ENCODE measurements around the gene GAS7.
A peak's percentile ranks its signal among the peaks of the same experiment; 100 is the strongest.
"Not testable (repeated sequence)": the region's sequence is repeated elsewhere in the genome, so short reads cannot be mapped to it uniquely, and the experiment has no call there.

Gene GAS7

DNA sequence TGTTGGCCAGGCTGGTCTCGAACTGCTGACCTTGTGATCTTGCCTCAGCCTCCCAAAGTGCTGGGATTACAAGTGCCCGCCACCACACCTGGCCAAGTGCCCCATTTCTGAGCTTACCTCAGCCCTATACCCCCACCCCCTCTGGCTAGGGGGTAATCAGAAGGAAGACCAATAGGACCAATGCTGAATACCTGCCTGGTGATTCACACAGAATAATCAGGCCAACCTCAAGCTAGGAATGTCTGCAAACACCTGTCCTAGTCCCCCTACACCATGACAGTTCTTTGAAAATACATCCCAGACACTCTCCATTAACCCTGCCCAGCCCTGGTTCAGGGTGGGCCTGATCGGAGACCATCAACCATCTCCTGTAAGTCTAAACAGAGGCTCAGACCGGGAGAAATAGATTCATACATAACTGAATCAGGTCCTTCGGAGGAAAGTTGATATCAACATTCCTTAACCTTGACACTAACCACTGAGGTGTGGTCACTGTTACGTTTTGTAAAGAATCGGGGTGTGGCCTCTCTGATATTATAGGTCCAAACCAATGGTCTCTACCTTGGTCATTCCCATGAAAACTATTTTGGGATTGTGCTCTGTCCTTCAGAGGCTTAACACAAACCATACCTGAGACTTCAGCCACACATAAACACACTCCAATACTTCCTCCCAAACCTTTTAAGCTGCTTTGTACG lies 130.8 kb downstream of the GAS7 start:
- no peak for DNase-seq

DNA sequence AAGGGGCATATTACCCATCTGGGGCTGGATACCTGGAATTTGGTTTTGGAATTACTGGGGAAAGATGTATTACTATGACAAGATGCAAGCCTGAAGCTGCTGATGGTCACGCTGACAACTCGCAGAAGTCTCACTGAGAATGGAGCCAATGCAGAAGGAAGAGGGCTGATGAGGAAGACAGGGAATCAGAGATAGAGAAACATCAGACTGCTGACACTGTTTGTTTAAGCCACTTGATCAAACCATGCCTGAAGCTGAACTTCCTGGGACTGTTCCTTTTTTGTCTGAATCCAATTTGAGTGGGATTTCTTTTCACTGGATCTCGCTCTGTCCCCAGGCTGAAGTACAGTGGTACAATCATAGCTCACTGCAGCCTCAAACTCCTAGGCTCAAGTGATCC lies 133.9 kb downstream of the GAS7 start:
- no peak for DNase-seq

DNA sequence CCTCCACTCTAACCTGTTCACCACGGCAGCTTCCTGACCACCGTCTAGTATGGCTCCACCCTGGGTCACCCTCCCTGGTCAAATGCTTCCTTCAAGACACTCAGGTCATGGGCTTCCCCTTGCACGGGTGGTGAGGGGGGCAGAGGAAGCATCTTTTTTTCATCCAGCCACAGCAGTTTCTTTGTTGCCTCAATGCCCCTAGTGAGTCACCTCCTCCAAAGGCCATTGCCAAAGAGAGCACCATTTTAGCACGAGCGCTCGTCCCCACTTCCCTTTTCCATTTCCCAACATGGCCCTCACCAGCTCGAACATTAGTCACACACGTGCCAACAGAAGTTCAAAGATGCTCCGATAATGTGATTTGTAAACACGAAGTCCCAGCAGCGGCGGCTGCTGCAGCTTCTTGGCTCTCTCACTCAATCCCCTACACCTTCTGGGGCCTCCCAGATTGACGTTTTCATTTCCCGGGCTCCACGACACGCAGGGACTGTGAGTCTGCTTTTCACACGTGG lies 134.6 kb downstream of the GAS7 start:
- DNase-seq = peak; percentile 35

DNA sequence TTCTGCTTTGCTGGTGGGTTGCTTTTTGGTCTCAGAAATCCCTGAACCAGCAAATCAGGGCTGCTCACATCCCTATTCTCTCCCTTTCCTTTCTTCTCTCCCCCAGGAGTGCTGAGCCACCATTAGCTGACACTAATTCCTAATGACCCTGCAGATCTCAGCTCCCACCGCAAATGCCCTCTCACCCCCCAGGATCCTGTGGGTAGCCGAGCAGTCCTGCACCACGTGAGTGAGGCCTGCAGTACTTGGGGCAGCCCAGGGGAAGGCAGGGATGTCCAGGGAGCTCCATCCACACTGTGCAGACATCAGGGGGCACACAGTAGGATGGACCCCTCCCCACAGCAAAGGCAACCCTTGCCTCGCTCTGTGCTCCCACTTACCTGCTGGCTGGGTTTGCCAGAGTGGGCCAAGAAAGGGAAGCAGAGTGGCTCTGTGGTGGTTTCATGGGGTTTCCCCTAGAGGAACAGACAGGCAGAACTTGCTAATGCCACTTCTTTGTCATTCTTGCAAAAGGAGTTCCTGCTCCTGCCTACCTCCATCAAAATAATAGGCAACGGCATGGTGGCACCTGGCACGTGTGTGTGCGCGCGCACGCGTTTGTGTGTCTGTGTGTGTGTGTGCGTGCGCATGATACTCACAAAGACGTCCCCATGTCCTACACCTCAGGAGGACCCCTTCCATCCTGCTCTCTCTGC lies 135.6 kb downstream of the GAS7 start:
- DNase-seq = no peak

DNA sequence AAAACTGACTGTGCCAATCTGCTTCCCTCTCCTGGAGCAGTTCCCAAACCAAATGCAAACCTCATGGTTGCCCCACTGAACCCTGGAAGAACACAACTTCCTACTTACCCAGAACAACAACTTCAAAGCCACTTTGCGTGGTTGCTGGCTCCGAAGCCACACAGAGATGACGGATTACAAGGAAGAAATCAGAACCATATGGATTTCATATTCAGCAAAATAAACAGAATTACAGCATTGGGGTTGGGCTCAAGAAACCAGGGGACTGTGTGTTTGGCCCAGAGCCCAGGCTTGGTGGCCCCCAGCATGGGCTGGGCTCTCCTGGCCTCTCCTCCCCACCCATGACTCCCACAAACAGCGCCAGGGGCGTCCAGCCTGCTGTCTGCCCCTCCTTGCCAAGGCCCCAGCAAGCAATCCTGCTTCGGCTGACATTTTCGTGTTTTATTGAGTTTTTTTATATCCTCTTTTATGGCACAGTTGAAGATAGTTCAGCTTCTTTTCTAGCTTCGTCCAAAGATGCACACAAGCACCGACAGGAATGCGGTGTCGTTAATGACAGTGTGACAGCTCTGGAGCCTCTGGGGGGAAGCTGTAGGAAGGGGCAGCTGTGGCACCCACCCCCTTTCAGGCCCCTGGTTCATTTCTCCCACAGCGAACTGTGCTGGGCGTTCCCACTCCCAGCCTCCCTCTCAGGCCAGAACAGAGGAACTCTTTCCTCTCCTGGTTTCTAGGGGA lies 137.1 kb downstream of the GAS7 start:
- DNase-seq = no peak

DNA sequence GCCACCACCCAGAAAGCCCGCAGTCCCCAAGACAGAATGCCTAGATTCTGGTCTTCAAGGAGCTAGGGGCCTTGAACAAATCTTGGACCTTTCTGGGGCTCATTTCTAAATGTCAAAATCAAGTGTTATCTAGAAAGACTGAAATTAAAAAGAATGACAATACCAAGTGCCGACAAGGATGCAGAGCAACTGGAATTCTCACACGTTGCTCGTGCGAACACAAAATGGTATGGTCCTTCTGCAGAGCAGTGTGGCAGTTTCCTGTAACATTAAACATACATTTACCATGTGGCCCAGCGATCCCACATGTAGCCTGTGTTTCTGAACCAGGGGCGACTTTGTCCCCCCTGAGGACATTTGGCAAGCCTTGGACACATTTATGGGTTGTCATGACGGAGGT lies 137.9 kb downstream of the GAS7 start:
- DNase-seq = no peak

DNA sequence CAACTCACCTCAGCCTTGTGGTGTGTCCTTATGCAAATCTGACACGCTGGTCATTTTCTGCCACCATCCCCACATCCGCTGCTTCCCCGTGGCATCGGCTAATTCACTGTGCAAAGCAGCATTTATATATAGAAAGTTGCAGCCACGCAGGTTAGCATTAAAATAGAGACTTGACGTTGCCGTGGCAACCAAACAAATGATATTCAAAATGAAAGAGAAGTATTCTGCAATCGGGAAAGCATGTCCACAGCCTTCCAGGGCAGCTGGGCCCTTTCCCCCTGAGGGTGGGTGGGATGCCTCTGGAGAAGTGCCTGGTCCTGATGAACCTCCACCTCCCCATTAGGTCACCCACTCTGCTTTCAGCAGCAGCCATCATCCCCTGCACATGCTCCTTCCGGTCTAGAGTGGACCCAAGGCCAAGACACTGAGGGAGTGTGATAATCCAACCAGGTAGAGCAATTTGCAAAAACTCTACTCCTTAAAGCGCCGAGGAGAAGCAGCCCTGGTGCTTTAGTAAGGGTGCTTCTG lies 138.7 kb downstream of the GAS7 start:
- DNase-seq = no peak

DNA sequence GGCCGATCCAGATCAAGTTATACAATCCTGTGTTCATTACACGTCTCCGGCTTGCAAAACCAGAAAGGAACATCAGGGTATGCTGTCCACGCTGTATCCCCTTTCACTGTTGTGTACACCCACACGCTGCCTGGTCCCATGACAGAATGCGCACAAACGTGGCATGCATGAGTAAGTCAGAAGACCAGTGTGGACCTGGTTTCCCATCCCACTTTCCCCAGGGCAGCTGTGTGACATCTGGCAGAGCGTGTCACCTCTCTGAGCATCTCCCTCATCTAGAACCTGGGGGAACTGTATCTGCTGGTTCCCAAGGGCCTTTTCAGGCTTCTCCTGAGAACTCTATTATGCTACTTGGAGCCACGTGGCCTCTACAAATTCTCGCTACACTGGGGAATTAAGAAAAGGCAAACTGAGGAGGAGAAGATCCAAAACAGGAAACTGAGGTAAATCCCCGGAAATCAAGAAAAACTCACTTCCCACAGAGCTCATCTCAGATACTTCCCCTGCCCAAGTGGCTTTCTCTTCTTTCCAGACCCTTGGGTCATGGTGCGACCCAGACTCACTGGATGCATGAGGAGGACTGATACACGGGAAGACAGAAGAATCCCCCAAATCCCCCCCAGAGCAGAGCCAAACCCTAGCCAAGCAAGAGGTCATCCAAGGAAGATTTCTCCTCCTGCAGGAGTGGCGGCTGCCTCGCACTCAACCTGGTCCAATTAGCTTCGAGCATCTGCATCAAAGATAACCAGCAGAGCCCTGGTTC lies 139.3 kb downstream of the GAS7 start:
- DNase-seq = no peak

DNA sequence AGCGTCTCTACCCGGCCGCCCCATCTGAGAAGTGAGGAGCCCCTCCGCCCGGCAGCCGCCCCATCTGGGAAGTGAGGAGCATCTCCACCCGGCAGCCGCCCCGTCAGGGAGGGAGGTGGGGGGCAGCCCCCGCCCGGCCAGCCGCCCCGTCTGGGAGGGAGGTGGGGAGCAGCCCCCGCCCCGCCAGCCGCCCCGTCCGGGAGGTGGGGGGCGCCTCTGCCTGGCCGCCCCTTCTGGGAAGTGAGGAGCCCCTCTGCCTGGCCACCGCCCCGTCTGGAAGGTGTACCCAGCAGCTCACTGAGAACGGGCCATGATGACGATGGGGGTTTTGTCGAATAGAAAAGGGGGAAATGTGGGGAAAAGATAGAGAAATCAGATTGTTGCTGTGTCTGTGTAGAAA lies 140.9 kb downstream of the GAS7 start:
- not testable (repeated sequence) for DNase-seq

DNA sequence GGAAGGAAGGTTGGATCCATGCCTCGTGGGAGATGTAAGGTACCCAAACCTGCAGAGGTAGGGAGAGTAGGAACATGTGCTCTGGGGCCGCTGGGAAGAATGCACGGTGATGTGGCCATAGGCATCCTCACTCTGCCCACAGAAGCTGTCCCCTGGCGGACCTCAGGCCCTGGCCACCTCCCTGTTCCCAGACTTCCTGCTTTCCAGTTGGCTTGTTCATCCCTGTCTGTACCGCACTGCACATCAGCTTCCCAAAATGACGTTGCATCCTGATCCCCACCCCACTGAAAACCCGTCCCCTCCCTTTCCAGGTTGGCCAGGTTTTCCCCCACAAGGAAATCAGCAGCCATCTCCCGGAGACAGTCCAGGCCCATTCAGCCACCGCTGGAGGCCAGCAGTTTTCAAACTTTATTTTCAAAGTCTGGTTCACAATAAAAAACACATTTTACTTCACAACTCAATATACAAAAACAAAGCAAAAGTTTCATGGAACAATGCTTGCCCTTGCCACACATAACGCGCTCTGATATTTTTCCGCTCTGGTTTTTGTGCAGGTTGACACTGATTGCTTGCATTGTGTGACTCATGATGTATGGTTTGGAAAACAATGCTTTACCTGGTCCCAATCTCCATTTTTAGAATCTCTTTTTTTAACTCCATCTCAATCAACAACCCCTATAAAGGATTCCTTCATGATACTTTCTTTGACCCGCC lies 143.0 kb downstream of the GAS7 start:
- no peak for DNase-seq

DNA sequence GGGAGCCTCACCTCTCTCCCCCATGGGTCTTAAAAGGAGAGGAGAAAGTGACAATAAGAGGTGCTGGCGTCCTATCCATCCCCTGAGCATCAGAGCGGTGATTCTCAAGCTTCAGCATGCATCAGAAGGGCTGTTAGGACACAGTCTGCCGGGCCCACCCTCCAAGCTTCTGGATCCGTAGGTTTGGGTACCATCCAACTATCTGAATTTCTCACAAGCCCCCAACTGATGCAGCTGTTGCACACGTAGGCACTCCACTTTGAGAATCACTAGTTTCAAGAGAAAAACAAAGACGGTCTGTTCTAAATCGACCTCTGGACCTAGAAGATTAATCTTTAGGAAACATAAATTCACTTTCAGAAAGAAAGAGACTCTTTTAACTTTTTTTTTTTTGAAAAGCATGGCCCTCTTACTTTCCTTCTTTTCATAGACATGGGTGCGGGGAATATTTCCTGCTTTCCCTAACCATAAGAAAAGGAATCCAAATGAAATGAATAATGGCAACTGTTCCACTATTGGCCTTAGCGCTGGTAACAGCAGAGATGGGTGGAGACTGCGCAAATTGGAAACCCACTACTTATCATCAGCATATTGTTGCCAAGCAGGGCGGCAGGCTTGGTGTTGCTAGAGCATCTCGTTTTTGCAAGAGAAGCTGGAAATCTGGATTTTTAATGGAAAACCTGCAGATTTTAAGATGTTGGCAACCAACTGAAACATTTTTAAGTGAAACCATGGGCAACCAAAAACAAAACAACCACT lies 144.4 kb downstream of the GAS7 start:
- DNase-seq = no peak

DNA sequence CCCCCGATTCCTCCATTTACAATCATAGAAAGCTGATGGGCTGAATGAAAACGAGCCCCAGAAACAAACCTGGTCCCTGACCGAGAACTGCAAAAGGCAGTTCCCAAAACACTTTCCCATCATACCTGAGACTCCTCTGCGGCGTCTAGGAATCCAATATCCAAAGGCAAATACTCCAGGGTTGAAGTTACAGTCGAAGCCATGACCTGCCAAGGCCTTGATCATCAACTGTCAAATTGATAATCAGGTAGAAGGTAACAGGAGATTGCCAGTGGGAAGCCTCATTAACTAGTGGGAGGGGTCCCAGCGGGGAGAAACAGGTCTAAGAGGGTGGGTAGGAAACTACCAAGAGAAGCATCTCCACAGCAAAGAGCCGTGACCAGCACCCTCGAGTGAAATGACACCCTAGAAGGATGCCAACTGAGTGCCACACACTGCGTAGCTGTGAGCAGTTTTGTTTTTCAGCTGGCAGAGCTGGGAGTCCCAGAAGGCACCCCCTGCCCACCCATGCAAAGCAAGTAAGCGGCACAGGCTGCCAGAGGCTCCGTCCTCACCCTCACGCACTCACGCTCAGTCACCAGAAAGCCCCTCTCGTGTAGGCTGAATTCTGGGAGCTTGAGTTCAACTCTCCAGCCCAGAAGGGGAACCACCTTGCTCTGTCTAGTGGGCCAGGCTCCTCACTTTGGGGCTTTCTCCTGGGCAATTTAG lies 146.1 kb downstream of the GAS7 start:
- no peak for DNase-seq

DNA sequence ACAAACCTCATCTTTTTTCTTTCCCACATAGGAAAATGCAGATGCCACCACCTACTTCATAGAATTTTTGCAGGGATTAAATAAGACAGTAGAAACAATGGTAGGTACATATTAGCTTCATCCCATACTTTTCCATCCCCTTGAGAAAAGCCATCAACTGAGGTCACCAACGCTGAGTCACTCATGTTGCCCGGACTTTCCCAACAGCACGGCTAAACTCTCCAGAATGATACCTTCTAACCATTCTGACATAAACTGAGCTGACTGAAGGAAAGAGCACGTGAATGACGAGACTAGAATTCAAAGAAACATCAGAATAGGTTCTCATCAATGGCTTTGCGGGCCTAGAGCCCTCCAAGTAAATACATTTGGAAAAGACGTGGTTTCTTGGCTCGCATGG lies 147.3 kb downstream of the GAS7 start:
- DNase-seq = no peak

DNA sequence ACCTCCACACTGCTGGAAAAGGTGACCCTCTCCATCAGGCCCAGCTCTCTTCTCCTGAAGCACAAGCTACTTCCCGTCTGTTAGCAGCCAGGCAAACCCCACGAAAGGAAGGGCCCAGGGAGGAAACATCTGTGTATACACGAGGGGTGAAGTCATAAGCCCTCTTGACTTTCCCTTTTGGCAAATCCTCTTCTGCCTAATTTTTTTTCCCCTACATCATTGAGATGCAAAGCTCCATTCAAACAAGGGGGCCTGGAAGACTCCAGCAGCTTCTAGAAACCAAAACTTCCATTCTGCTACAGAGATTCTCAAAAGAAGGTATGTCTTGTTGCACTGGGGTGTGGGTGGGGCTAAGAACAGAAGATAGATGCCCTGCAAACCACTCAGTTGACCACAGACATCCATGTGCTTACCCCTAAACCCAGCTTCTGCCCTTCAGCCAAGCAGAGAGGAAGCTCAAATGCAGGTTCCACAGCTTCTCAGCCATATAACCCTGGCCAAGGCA lies 147.8 kb downstream of the GAS7 start:
- no peak for DNase-seq

DNA sequence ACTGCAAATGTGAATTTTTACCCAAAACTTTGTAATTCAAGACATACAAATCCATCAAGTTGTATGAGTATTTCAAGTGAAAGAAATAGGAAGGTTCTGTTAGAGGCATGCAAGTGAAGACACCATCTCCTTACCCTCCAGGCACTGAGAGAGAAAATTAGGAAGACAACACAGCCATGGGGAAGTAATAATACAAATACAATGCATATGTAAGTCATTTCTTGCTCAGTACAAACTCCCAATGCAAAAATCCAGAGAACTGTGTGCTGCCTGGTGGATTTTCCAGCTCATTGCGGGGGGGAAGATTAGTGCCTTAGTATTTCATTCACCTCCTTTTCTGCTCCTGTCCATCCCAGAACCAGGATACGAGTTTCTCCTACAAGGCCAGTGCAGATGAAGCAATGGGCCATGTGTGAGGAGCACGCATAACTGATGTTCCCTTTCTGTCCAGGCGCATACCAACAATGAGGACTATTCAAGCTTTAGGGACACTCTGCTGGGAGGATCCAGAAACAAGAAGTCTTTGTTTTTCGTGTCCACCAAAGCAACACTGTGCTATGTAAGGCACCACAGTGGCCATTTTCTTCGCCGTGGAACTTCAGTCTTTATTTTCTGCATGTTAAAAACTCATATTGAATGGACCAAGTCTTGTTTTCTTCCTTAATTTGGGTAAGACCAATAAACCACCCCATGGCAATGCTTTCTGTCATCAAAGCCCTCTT lies 149.6 kb downstream of the GAS7 start:
- no peak for DNase-seq

DNA sequence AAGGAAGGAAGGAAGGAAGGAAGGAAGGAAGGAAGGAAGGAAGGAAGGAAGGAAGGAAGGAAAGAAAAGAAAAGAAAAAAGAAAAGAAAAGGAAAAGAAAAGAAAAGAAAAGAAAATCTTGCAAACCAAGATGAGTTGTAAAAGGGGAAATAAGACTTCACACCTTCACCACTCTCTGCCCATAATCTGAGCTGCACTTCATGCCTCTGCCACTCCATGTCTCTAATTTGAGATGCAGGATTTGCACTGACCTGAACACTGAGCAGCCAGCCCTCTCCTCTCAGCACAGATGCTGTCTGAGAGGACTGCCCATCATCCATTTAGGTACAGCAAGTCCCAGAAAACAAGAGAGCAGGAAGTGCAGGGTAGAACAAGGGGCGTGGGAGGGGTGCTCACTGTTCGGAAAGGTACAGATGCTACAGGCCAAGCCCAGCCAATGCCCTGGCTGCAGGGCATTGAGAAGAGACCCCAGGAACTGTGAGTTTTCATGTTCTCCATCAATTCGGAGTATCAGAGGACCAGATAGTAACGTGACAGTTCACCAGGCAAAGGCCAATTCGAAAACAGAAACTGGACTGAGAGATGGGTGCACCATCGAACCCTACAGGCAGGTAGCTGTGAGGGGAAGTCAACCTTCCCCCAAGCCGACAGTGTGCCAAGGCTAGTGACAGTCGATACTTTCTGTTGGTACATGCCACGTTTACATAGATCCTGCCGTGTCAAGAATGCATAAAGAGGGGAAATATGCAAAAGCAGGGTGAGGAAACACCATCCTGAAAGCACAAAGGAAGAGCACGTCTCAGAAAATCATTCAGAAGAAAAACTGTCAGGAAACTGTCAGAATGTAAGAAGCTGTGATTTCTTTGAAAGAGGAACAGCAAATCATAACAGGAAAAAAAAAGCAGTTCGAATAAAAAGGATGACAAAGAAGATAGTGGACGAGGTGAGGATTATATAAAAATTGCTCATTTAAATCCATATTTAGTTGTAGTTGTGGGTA lies 151.3 kb downstream of the GAS7 start:
- no peak for DNase-seq

DNA sequence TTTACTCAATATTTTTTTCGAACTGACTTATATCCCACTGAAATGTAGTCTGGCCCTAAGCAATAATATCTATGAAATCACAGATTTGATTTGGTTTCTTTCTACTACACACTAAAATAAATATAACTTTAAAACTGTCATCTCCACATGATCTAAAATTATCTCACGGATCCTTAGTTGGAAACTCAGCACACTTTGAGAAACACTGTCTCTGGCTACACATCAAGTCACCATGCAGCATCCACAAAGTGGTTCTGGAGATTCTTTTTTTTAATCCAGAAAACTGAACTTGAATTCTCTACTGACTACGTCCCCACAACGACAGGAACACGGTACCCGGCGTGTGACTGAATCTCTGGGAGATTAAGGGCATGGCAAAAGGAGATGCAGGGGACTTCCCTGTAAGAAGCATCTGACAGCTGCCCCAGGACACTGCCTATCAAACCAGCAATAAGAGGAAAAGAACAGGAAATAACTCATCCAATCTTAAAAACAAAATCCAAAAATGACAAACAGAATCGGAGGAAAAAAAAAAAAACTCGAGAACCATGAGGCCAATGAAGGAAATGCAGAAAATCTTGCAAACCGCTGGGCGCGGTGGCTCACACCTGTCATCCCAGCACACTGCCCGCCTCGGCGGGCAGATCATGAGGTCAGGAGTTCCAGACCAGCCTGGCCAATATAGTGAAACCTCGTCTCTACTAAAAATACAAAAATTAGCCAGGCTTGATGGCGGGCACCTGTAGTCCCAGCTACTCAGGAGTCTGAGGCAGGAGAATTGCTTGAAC lies 152.3 kb downstream of the GAS7 start:
- no peak for DNase-seq

All from activated gamma-delta T cell treated with Interleukin-2 at 50 U/mL for 16 hours (primary cell).